DOHH2 (cell line): ENCODE results near the gene TANGO2.

Experiments used
- EZH2phosphoT487 ChIP-seq: fragments of 200-600 bp; sonication (generic); IDR thresholded peaks from 2 replicates; pipeline ENCODE4 v1.6.1; 2017; ENCODE audit warnings: borderline replicate concordance, mild to moderate bottlenecking, antibody characterized with exemption, low read length, moderate library complexity, mixed read lengths
- TF ChIP-seq, protein P1 (sequence below): fragments of 200-600 bp; sonication (generic); IDR thresholded peaks from one replicate; pipeline ENCODE4 v1.5.1; 2014; ENCODE audit warnings: antibody characterized with exemption, mild to moderate bottlenecking, low read depth, low read length; ENCODE audit not compliant: poor library complexity, severe bottlenecking

DNA sequence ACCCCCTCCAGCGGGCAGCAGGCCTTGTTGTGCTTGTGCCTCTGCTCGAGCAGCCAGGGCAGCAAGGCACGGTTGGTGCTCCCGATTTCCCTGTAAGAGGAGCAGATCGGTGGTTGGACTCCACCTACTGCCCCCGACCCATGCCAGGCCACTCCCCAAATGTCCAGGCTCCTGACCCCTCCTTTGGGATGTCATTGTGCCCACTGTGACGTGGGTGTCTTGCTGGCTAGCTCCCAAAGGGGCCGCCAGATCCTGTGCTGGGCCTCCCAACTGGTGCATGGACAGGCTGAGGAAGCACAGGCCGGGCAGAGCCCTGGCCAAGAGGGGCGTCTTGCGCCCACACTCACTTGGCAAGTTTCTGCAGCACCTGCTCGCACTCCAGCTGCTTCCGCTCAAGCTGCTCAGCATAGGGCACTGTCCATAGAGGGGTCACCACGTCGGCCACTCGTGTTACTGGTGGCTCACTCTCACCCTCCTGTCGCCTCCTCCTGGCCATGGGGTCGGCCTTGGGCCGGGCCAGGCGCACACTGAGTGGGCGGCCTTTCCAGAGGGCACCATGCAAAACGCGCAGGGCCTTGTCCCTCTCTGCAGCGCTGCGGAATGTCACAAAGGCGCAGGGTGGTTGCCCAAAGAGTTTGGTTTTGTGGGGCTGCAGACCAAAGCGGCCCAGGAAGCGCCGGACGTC is 94.9 kb downstream of the TANGO2 start, which contains the start of gene RANBP1:
- no peak for TF ChIP-seq EZH2phosphoT487
- TF ChIP-seq, protein P1, sequence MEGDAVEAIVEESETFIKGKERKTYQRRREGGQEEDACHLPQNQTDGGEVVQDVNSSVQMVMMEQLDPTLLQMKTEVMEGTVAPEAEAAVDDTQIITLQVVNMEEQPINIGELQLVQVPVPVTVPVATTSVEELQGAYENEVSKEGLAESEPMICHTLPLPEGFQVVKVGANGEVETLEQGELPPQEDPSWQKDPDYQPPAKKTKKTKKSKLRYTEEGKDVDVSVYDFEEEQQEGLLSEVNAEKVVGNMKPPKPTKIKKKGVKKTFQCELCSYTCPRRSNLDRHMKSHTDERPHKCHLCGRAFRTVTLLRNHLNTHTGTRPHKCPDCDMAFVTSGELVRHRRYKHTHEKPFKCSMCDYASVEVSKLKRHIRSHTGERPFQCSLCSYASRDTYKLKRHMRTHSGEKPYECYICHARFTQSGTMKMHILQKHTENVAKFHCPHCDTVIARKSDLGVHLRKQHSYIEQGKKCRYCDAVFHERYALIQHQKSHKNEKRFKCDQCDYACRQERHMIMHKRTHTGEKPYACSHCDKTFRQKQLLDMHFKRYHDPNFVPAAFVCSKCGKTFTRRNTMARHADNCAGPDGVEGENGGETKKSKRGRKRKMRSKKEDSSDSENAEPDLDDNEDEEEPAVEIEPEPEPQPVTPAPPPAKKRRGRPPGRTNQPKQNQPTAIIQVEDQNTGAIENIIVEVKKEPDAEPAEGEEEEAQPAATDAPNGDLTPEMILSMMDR: no peak
